ENCODE results near the gene SIRPA. TPM values are rescaled to one million over a fixed set of nuclear protein-coding genes. Genes with fewer than 3 reads are reported as not detected.

Gene SIRPA
- total RNA-seq, 1 donor from 2014 or later: 35.5 TPM

GRCh38 chr20:1934721-1935573 is 39.7 kb downstream of the SIRPA start:
- peaks cover 12% of the 10 kb centered on the region for H3K4me1 ChIP-seq (ENCODE audit: insufficient read depth, low read length)
- no peak for TF ChIP-seq CTCF (IDR thresholded peaks at IDR 0.05; ENCODE audit: insufficient read depth, low read depth, low read length)
- no peak for TF ChIP-seq EZH2 (IDR thresholded peaks at IDR 0.05; ENCODE audit: insufficient read depth, low read length)
- H3K4me1 Mint-ChIP-seq (ENCODE audit: low read depth, unreplicated experiment): peaks cover 13% of the 10 kb centered on the region
- H2AFZ ChIP-seq (ENCODE audit: low read depth, low read length): no peak overlapping the region
- DNase-seq (ENCODE audit: low read depth) (peak; percentile 63), FAIRE-seq (peak; percentile 82)
- H3K4me3 ChIP-seq (ENCODE audit: insufficient read depth, low read depth, low read length): no peak overlapping the region
- no peaks in the 10 kb centered on the region for H3K36me3 ChIP-seq (ENCODE audit: insufficient read depth, low read length)
- H3K27ac ChIP-seq (ENCODE audit: low read depth, low read length): peak overlapping the region; percentile 35
- peak overlapping the region; percentile 47 for H3K4me2 ChIP-seq (ENCODE audit: low read length)
- H3K27me3 Mint-ChIP-seq (ENCODE audit: low read depth, unreplicated experiment): no peaks in the 10 kb centered on the region
- H3K4me3 Mint-ChIP-seq (ENCODE audit: unreplicated experiment): no peak overlapping the region
- H3K9me3 ChIP-seq (ENCODE audit: insufficient read depth, low read depth, low read length): no peaks in the 10 kb centered on the region
- H3K36me3 Mint-ChIP-seq (ENCODE audit: low read depth, unreplicated experiment): peaks cover 36% of the 10 kb centered on the region
- no peaks in the 10 kb centered on the region for H3K79me2 ChIP-seq (ENCODE audit: insufficient read depth, low read length)
- H3K9me3 Mint-ChIP-seq (ENCODE audit: unreplicated experiment): no peaks in the 10 kb centered on the region
- H3K27me3 ChIP-seq (ENCODE audit: insufficient read depth, low read length): no peaks in the 10 kb centered on the region
- peaks cover 7% of the 10 kb centered on the region for H4K20me1 ChIP-seq (ENCODE audit: insufficient read depth, low read length)
- no peak overlapping the region for H3K27ac Mint-ChIP-seq (ENCODE audit: unreplicated experiment)
- no peak overlapping the region for H3K9ac ChIP-seq (ENCODE audit: low read length)

GRCh38 chr20:1935696-1936366 is 40.6 kb downstream of the SIRPA start:
- peaks cover 12% of the 10 kb centered on the region for H3K4me1 ChIP-seq (ENCODE audit: insufficient read depth, low read length)
- no peaks in the 10 kb centered on the region for H3K9me3 Mint-ChIP-seq (ENCODE audit: unreplicated experiment)
- H3K79me2 ChIP-seq (ENCODE audit: insufficient read depth, low read length): no peaks in the 10 kb centered on the region
- peak overlapping the region; percentile 72 for H3K27ac Mint-ChIP-seq (ENCODE audit: unreplicated experiment)
- peaks cover 4% of the 10 kb centered on the region for H4K20me1 ChIP-seq (ENCODE audit: insufficient read depth, low read length)
- peaks cover 13% of the 10 kb centered on the region for H3K4me1 Mint-ChIP-seq (ENCODE audit: low read depth, unreplicated experiment)
- no peak for FAIRE-seq
- H3K27me3 ChIP-seq (ENCODE audit: insufficient read depth, low read length): no peaks in the 10 kb centered on the region
- no peaks in the 10 kb centered on the region for H3K9me3 ChIP-seq (ENCODE audit: insufficient read depth, low read depth, low read length)
- no peaks in the 10 kb centered on the region for H3K36me3 ChIP-seq (ENCODE audit: insufficient read depth, low read length)
- TF ChIP-seq CTCF (IDR thresholded peaks at IDR 0.05; ENCODE audit: insufficient read depth, low read depth, low read length) (no peak), EZH2 (IDR thresholded peaks at IDR 0.05; ENCODE audit: insufficient read depth, low read length) (no peak)
- DNase-seq (ENCODE audit: low read depth): no peak
- no peak overlapping the region for H3K27ac ChIP-seq (ENCODE audit: low read depth, low read length)
- H3K4me3 ChIP-seq (ENCODE audit: insufficient read depth, low read depth, low read length): no peak overlapping the region
- no peak overlapping the region for H3K4me3 Mint-ChIP-seq (ENCODE audit: unreplicated experiment)
- no peak overlapping the region for H3K9ac ChIP-seq (ENCODE audit: low read length)
- H3K4me2 ChIP-seq (ENCODE audit: low read length): no peak overlapping the region
- H3K36me3 Mint-ChIP-seq (ENCODE audit: low read depth, unreplicated experiment): peaks cover 35% of the 10 kb centered on the region
- H2AFZ ChIP-seq (ENCODE audit: low read depth, low read length): no peak overlapping the region
- no peaks in the 10 kb centered on the region for H3K27me3 Mint-ChIP-seq (ENCODE audit: low read depth, unreplicated experiment)
